HepG2 (cell line): Measurements from ENCODE around the gene ANAPC5. TPM values are rescaled to one million over a fixed set of nuclear protein-coding genes. Genes with fewer than 3 reads are reported as not detected.

Experiments
- ATAC-seq: fragments of 200-7000 bp; cut with Tn5 transposase; 3 replicates; pipeline ENCODE4 v1.9.1; 2020; ENCODE audit warnings: mild to moderate bottlenecking, moderate library complexity
- BruUV-seq: library from RNA; stranded (reverse); fragments of 400-500 nt; replicated peaks from 2 replicates; lab custom pipeline; 2021; lab: Mats Ljungman, UMichigan
- CTCF ChIA-PET: fragments of 300-600 bp; formaldehyde crosslinking; extraction: SDS; loops from one replicate; lab custom pipeline; 2021; ENCODE audit warnings: low total read pairs, inconsistent platforms, low intra/inter-chr PET ratio; lab: Yijun Ruan, JAX
- POLR2A ChIA-PET: fragments of 350-600 bp; sonication (Branson Sonifier 250); formaldehyde crosslinking; loops from one replicate; lab custom pipeline; 2020; ENCODE audit warnings: antibody characterized with exemption, inconsistent platforms; lab: Yijun Ruan, JAX
- DNase-seq: peaks from one replicate; pipeline ENCODE4 v3.0.0-alpha.2; 2015; ENCODE audit warnings: low spot score
- FAIRE-seq: peaks from 3 replicates; lab custom pipeline; 2011; peaks lifted over from hg19 to GRCh38; lab: Jason Lieb, UNC
- H2AFZ ChIP-seq: one replicate; pipeline ENCODE4 v1.6.1; 2011; ENCODE audit warnings: low read length, inconsistent platforms
- H3K27ac ChIP-seq: fragments of 300-600 bp; 3 replicates; pipeline ENCODE4 v1.8.0; 2011; ENCODE audit warnings: mixed run types, mild to moderate bottlenecking, mixed read lengths, low read length, inconsistent platforms; ENCODE audit not compliant: insufficient read depth; ENCODE audit errors: extremely low read length
- H3K27me3 ChIP-seq, 2 experiments: fragments of 200-600 bp in 1 of 2; 2 replicates in 1 of 2; 3 replicates in 1 of 2; pipeline versions ENCODE4 v1.6.0 to v1.8.0; 2011; ENCODE audit warnings: low read length in 2 of 2, mild to moderate bottlenecking in 2 of 2, moderate library complexity in 2 of 2, inconsistent platforms in 1 of 2; ENCODE audit not compliant: insufficient read depth in 2 of 2, control insufficient read depth in 1 of 2
- H3K36me3 ChIP-seq, 2 experiments: fragments of 200-600 bp in 1 of 2; replicated peaks in 1 of 2; 2 replicates in 1 of 2; 3 replicates in 1 of 2; pipeline versions ENCODE4 v1.5.1 to v1.8.0; 2011; ENCODE audit warnings: low read length in 2 of 2, inconsistent platforms in 1 of 2; ENCODE audit not compliant: insufficient read depth in 2 of 2, control insufficient read depth in 1 of 2
- H3K4me1 ChIP-seq: 2 replicates; pipeline ENCODE4 v1.5.1; 2012; ENCODE audit warnings: low read length, inconsistent platforms; ENCODE audit not compliant: insufficient read depth
- H3K4me2 ChIP-seq: 2 replicates; pipeline ENCODE4 v1.6.0; 2011; ENCODE audit warnings: low read depth, low read length, inconsistent platforms
- H3K4me3 ChIP-seq, 3 experiments: fragments of 200-600 bp in 1 of 3; sonication (generic), shearing (Covaris generic) in 1 of 3; replicated peaks in 1 of 3; 2 replicates each; pipeline ENCODE4 v1.5.1; 2011 to 2016; ENCODE audit warnings: low read length in 3 of 3, inconsistent platforms in 2 of 3, low read depth in 2 of 3, mild to moderate bottlenecking in 2 of 3, control low read depth in 1 of 3, mixed read lengths in 1 of 3; ENCODE audit not compliant: insufficient read depth in 1 of 3
- H3K79me2 ChIP-seq: one replicate; pipeline ENCODE4 v1.6.1; 2011; ENCODE audit warnings: low read length, inconsistent platforms; ENCODE audit not compliant: insufficient read depth
- H3K9ac ChIP-seq: 2 replicates; pipeline ENCODE4 v1.6.0; 2011; ENCODE audit warnings: mild to moderate bottlenecking, low read depth, low read length, inconsistent platforms; ENCODE audit not compliant: insufficient read depth
- H3K9me3 ChIP-seq: 2 replicates; pipeline ENCODE4 v1.5.1; 2012; ENCODE audit warnings: mild to moderate bottlenecking, low read length
- H4K20me1 ChIP-seq: 2 replicates; pipeline ENCODE4 v1.6.0; 2011; ENCODE audit warnings: inconsistent platforms, mild to moderate bottlenecking, low read length, moderate library complexity; ENCODE audit not compliant: insufficient read depth
- ASH2L ChIP-seq: fragments of 300-600, 200-600 bp; sonication (generic); IDR thresholded peaks from 2 replicates; pipeline ENCODE4 v1.7.0; 2017; ENCODE audit warnings: low read depth, mild to moderate bottlenecking, moderate library complexity, mixed read lengths, low read length; ENCODE audit not compliant: insufficient read length
- KLF16 ChIP-seq, 2 experiments: sonication (generic) in 1 of 2; formaldehyde crosslinking in 1 of 2; IDR thresholded peaks; 2 replicates each; pipeline versions ENCODE4 v1.6.1 to v1.8.0; 2016 to 2023; ENCODE audit warnings: missing genetic modification reagents in 2 of 2, missing compliant biosample characterization in 1 of 2
- MAFF ChIP-seq: IDR thresholded peaks from 2 replicates; pipeline ENCODE4 v1.6.1; 2011; ENCODE audit warnings: low read depth, low read length, improper control_type of control experiment
- MAFK ChIP-seq, 2 experiments: IDR thresholded peaks in 1 of 2; conservative IDR thresholded peaks in 1 of 2; 2 replicates each; pipeline ENCODE4 v1.6.1; 2011; ENCODE audit warnings: improper control_type of control experiment in 2 of 2, low read length in 2 of 2
- MEF2D ChIP-seq: sonication (generic); formaldehyde crosslinking; IDR thresholded peaks from 2 replicates; pipeline ENCODE4 v1.5.1; 2020; ENCODE audit warnings: mild to moderate bottlenecking, missing genetic modification reagents
- RBFOX2 ChIP-seq: fragments of 200-400 bp; formaldehyde crosslinking; IDR thresholded peaks from 2 replicates; pipeline ENCODE4 v1.6.1; 2017; ENCODE audit warnings: low read depth, mild to moderate bottlenecking, low read length
- SIN3A ChIP-seq: IDR thresholded peaks from 2 replicates; pipeline ENCODE4 v1.6.1; 2011; ENCODE audit warnings: low read depth, mild to moderate bottlenecking, control low read depth, low read length, borderline replicate concordance
- ZNF256 ChIP-seq: sonication (generic); formaldehyde crosslinking; conservative IDR thresholded peaks from 2 replicates; pipeline ENCODE4 v1.4.0; 2020; ENCODE audit warnings: missing genetic modification reagents
- ZNF33A ChIP-seq: sonication (generic); formaldehyde crosslinking; IDR thresholded peaks from 2 replicates; pipeline ENCODE4 v1.5.1; 2020; ENCODE audit warnings: missing genetic modification reagents, mild to moderate bottlenecking, moderate library complexity, borderline replicate concordance
- ZNF547 ChIP-seq: sonication (generic); formaldehyde crosslinking; IDR thresholded peaks from 2 replicates; pipeline ENCODE4 v1.5.1; 2020; ENCODE audit warnings: mild to moderate bottlenecking, missing genetic modification reagents
- whole genome bisulfite sequencing: methylation state at CpG from one replicate; pipeline ENCODE4 v1.1.6; 2017; ENCODE audit warnings: low lambda C conversion rate; 5-methylcytosine and 5-hydroxymethylcytosine counted together
- in situ Hi-C: cut with HindIII; loops from 2 replicates; pipeline ENCODE4 v1.10.0; 2017; ENCODE audit warnings: low pct_unique_long_range_greater_than_20kb; ENCODE audit not compliant: extremely low pct_ligation_motif_present
- intact Hi-C: fragments of 100-400 bp; cut with micrococcal nuclease; formaldehyde crosslinking; loops from one replicate; pipeline ENCODE4 v1.10.0; 2022; ENCODE audit not compliant: unreplicated experiment
- polyA plus RNA-seq, 8 experiments: library from polyadenylated mRNA; depleted of rRNA in 3 of 8; stranded (reverse) in 7 of 8; unstranded in 1 of 8; fragments of >200 nt; fragmentation: Illumina TruSeq in 4 of 8; extraction: Trizol in 4 of 8; gene quantifications; 2 replicates each; pipeline versions ENCODE4 v1.2.1 to v1.2.3, GENCODE V29; 2011 to 2016; ENCODE audit warnings: low read depth in 4 of 8, missing spikeins in 1 of 8, mixed read lengths in 1 of 8; ENCODE audit not compliant: insufficient read depth in 1 of 8
- total RNA-seq, 5 experiments: library from RNA; depleted of rRNA; stranded (reverse); fragments of >200 nt; fragmentation: Illumina TruSeq; extraction: Trizol; gene quantifications; 2 replicates each; pipeline ENCODE4 v1.2.3, GENCODE V29; 2016; ENCODE audit warnings: low read depth in 1 of 5

ANAPC5 gene
- total and polyA plus RNA-seq, 2 of the 13 experiments (the other 11 are each of a cell fraction or from before 2014, with no cell fraction given) = 146 to 161 TPM

- H3K9ac ChIP-seq = no peak overlapping the region
- peaks cover 10% of the 10 kb centered on the region for H3K4me1 ChIP-seq
- TF ChIP-seq ZNF256 (CRISPR knock-in tag) (no peak), MAFF (peak; percentile 68; the same call in 1 of the 2 replicates), ZNF33A (CRISPR knock-in tag) (no peak), MAFK (conservative IDR thresholded peaks at IDR 0.05 in 1 of 2, IDR thresholded peaks at IDR 0.05 in 1 of 2; ENCODE audit: low read length in 2 of 2) (peak; percentile 65 to 72; a peak in 3 of 4 replicates), ASH2L (no peak), KLF16 (CRISPR knock-in tag; IDR thresholded peaks at IDR 0.05) (no peak), MEF2D (no peak), ZNF547 (no peak)
- H2AFZ ChIP-seq = no peak overlapping the region
- ChIA-PET POLR2A (no interaction called here), CTCF (no interaction called here)
- H4K20me1 ChIP-seq = no peaks in the 10 kb centered on the region
- H3K9me3 ChIP-seq = no peaks in the 10 kb centered on the region
- peaks cover 14 to 51% of the 10 kb centered on the region in 2 experiments for H3K36me3 ChIP-seq
- H3K27me3 ChIP-seq = no peaks in the 10 kb centered on the region; a peak in 1 of 5 replicates
- ATAC-seq (no peak), FAIRE-seq (no peak), DNase-seq (no peak)
- in situ Hi-C loops = loop anchor here (5.0 kb wide), 1 partner anchor 96 kb away; no protein-coding TSS in a partner anchor
- no peak overlapping the region for H3K4me2 ChIP-seq
- BruUV-seq = no TSS peak
- intact Hi-C loops = loop anchor here (2.0 kb wide), 1 partner anchor 38 kb away; no protein-coding TSS in a partner anchor
- H3K27ac ChIP-seq = no peak overlapping the region
- WGBS = 64% methylated on average over 2 of the region's 2 CpGs
- peaks cover 21% of the 10 kb centered on the region for H3K79me2 ChIP-seq
- no peak overlapping the region for H3K4me3 ChIP-seq
Measured at GRCh38 chr12:121346747-121347146, 5.5 kb downstream of the ANAPC5 start.

- FAIRE-seq = no peak
- WGBS = 98% methylated on average over 4 of the region's 4 CpGs
- Histone ChIP-seq H3K4me1 (peaks cover 2% of the 10 kb centered on the region), H3K36me3 (peaks cover 18 to 60% of the 10 kb centered on the region in 2 experiments), H2AFZ (no peak overlapping the region), H3K9me3 (no peaks in the 10 kb centered on the region), H3K4me3 (no peak overlapping the region), H4K20me1 (no peaks in the 10 kb centered on the region), H3K79me2 (peaks cover 8% of the 10 kb centered on the region), H3K4me2 (no peak overlapping the region), H3K27ac (no peak overlapping the region), H3K9ac (no peak overlapping the region), H3K27me3 (no peaks in the 10 kb centered on the region)
- ChIA-PET CTCF (no interaction called here), POLR2A (no interaction called here)
- in situ Hi-C loops = loop anchor here (5.0 kb wide), 1 partner anchor 97 kb away; no protein-coding TSS in a partner anchor
- intact Hi-C loops = no loop called here
- DNase-seq = no peak
- no peak for TF ChIP-seq SIN3A
- TF ChIP-seq RBFOX2 = 0 out of 2 replicates have a peak, but pooled peaks have one; percentile 17
- no peak for ATAC-seq
- BruUV-seq = no TSS peak
Measured at GRCh38 chr12:121345151-121345815, 6.9 kb downstream of the ANAPC5 start.
